NCI-H146 (cell line): ENCODE measurements around the gene MYLK.

ENCODE experiments used
- DNase-seq: peaks from one replicate; lab custom pipeline; 2025; lab: John Stamatoyannopoulos, UW

The MYLK gene

GRCh38 chr3:123818921-123819429, 65.2 kb downstream of the MYLK start:
- no peak for DNase-seq

- no peak for DNase-seq
Observed at GRCh38 chr3:123818324-123818920, 65.7 kb downstream of the MYLK start.

GRCh38 chr3:123817413-123817812, 66.7 kb downstream of the MYLK start:
- no peak for DNase-seq

DNA sequence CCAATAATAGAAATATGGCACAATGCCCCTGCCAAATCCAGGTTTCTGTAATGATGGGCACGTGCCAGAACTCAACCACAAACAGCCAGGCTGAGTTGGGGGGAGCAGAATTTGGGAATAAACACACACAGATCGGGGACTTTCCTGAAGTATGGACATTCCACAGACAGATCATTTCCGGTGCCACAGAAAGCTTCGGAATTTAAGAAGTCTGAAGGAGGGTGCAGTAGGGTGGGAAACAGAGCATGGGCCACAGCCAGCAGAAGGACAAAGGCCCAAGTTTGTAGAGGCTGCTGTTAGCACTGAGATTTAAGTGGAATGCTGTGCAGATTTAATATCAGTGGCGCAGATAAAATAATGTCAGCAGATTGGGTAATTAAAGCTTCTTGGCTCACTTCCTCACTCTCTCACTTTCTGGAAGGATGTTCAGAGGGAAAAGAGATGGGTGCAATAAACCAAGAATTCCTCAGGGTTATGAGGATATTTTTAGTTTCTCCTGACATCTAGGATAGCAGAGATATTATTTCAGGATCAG, 67.4 kb downstream of the MYLK start:
- no peak for DNase-seq

DNA sequence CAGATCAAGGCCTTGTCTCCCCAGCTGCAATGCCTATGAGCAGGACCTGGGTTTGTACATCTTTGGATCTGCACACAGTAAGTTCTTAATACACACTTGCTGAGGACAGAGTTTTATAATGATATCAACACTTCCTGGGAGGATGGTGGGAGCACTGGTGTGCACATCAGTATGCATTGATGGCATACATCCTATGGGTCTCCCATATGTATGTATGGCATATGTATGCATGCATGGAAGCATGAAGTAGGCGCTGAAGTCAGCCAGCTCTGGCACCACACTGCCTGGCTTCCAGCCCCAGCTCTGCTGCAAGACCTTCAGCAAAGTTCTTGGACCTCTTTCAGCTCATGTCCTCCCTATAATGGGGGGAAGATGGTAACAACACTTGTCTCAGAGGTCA, 68.2 kb downstream of the MYLK start:
- no peak for DNase-seq

DNA sequence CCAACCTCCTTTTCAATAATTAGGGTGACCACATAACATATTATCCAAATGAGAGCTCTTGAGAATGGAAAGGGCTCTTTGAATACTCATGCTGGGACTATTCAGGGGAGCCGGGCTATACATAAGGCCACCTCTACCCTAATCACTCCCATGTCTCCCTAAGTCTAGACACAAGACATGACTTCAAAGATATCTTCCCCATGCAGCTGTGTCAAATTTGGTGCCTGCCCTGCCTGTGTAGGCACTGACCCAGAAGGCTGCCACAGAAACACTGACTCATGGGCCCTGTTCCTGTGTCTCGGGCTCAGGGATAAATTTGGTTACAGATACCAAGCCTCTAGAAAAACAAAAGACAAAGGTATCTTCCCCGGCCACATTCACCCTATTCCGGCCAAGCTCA, 70.3 kb downstream of the MYLK start:
- no peak for DNase-seq

DNA sequence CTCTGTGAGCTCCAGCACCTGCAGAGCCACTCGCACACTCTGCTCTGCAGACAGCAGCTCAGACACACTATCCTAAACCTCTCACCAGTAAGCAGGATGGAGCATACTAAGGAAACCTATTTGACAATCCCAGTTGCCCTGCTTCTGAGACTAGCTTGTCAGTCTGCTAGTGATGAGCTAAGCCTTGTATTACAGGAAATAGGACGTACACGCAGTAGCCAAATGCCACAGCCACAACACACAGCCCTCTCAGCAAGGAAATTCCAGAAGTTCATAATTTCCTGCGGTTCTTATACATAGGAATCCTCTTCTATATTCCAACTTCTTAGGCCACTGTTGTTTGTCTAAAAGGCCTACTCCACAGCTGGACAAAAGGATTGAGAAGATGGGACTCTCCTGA, 74.5 kb downstream of the MYLK start:
- DNase-seq = no peak

- DNase-seq = no peak
Observed at GRCh38 chr3:123808812-123809211, 75.3 kb downstream of the MYLK start.

GRCh38 chr3:123807820-123808219, 76.3 kb downstream of the MYLK start:
- DNase-seq = peak; percentile 72

- no peak for DNase-seq
Observed at GRCh38 chr3:123805504-123805903, 78.6 kb downstream of the MYLK start.

DNA sequence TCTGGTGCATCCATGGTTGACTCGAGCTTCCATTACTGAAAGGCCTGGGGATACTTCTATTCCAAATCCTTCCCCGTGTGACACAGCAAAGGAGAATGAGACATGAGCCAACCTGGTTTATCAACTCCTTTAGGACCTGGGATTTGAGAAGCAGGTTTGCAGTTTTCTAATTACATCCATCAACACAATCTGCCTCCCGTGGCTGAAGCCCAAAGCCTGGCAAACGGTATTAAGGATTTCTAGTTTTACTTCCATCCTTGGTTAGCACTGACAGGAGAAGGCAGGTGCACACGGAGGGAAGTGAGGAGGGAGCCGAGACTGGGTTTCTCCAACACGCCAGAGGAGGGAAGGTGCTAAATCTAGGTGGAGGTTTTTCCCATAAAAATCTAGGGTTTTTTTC, 79.0 kb downstream of the MYLK start:
- no peak for DNase-seq

GRCh38 chr3:123804676-123805075, 79.5 kb downstream of the MYLK start:
- no peak for DNase-seq

DNA sequence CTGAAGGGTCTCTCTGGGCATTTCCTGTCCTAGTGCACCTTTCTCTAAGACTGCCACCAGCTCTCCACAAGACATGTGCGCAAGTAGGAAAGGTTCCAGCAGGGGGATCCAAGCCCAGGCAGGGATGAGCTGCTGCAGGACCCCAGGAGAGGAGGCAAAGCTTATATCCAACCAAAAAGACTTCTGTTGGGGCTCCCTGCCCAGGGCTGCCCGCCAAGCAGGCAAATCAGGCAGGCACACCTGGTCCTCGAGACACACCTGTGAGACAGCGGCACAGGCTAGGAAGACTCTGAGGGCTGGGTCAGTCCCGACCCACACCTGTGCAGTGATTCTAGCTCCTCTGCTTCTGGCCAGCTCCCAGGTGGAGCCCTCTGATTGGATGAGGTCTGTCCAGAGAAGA, 80.6 kb downstream of the MYLK start:
- no peak for DNase-seq

DNA sequence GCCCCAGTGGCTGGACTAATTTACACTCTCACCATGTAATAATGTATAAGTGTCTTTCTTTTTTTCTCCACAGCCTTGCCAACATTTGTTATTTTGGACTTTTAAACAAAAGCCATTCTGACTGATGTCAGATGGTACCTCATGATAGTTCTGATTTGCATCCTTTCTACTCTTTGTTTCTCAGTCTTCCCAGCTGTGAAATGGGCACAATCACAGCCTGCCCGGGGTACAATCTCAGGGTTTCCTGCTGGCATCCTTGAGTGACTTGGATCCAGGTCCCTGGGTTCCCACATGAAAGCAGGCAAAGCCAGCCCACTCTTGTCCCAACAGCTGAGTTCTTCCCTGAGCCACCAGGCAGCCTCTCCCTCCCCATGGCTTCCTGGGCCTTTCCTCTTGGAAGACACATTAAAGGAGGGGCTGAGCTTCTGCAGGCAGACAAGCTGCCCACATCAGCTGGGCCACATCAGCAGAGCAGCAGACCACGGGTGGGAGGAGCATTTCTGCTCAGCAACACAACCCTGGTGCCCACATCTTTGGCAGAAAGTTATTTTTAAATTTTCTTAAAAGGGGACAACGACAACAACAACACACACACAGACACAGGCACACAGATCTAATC, 82.0 kb downstream of the MYLK start:
- no peak for DNase-seq

GRCh38 chr3:123801474-123801873, 82.7 kb downstream of the MYLK start:
- DNase-seq = no peak

DNA sequence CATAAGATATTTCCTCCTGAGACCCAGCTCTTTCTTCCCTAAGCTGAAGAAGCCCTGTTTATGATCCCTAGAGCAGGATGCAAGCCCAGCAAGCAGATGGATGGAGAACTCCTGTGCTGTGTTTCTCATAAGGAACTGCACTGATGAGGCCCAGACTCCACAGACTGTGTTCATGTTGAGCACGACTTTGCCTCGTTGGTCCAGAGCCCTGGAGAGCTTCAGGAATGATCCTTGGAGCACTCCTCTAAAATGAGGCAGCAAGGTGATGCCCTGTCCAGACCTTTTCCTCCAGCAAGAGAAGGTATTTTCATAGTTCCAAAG, 83.8 kb downstream of the MYLK start:
- DNase-seq = no peak

GRCh38 chr3:123799544-123800361, 84.4 kb downstream of the MYLK start:
- no peak for DNase-seq

DNA sequence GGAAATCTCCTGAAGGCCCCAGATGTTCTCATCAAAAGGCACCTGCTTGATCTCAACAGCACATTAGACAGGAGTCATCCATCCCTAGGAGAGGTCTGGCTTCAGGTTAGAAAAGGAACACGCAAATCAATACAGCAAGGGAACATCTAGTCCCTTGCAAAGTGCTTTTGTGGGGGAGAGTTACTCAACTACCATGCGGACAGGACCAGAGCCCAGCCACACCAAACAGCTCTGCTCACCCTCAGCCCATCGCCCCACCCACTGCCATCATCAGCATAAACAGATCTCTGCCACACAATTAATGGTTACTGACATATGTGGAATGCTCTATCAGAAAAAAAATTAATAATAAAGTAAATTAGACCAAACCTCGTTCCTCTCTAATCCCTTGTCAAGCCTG, 85.6 kb downstream of the MYLK start:
- DNase-seq = no peak

DNA sequence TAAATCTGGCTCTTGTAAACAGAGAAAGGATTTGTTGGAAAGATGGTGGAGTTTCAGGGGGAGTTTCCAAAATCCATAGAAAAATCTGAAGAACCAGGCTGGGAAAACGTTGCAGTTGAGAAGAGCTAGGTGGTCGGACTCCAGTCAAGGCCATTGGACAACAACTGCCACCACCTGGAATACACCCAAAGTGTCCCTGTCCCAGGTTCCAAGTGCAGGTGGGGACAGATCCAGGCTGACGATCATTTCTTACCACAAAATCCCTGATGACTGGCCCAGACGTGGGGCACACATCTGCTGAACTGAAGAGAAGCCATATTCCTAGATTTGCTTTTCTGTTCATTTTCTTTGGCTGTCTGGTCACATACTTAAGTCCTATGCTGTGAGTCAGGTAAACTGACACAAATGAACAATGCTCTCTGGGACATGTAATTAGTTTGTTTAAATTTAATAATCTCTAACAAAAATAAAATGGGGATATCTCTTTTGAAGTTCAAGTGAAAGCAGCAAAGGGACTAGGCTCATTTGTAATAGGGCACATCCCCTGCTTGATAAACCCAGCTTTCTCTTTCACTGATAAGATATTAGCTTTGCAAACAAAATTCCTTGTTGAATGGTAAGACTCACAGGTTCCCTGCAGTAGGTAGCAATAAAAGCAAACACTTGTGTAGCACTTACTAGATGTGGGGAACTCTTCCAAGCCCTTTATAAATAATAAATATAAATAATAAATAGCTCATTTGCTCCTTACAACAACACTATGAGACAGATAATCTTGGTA, 88.5 kb downstream of the MYLK start:
- DNase-seq = no peak

GRCh38 chr3:123793425-123793824, 90.7 kb downstream of the MYLK start:
- DNase-seq = no peak

GRCh38 chr3:123792473-123793201, 91.5 kb downstream of the MYLK start:
- no peak for DNase-seq

DNA sequence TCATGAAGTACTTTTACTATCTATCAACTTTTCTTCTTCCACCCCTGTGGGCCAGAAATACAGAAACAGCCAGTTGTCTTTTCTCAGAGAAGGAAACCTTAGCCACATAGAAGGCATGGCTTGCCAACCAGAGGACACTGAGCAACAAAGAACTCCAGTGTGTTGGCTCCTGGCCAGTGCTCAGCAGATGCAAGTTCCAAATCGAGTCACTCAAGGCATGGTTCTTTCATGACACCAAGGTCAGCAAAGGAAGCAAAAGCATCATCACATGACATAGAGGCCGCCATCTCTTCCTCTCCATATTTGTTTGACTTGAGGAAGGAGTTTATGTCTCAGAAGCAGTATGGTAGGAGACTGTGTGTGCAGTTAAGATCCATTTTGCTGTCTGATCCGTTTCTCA, 92.2 kb downstream of the MYLK start:
- no peak for DNase-seq
